ES-I3 (cell line): Measurements from ENCODE around the gene UGT1A6.

Experiments used
- H3K36me3 ChIP-seq: 2 replicates; pipeline ENCODE4 v1.6.1; 2013; ENCODE audit warnings: mild to moderate bottlenecking, low read length, control low read depth, moderate library complexity; ENCODE audit not compliant: insufficient read depth
- H3K4me1 ChIP-seq: 2 replicates; pipeline ENCODE4 v1.6.1; 2013; ENCODE audit warnings: mild to moderate bottlenecking, control low read depth, low read length; ENCODE audit not compliant: insufficient read depth
- H3K9ac ChIP-seq: 2 replicates; pipeline ENCODE4 v1.6.1; 2013; ENCODE audit warnings: low read depth, mild to moderate bottlenecking, low read length, moderate library complexity
- H3K9me3 ChIP-seq: 2 replicates; pipeline ENCODE4 v1.6.1; 2013; ENCODE audit warnings: mild to moderate bottlenecking, low read length, moderate library complexity; ENCODE audit not compliant: control insufficient read depth, insufficient read depth

UGT1A6 gene

GRCh38 chr2:233815861-233816260 is 123.2 kb downstream of the UGT1A6 start:
- Histone ChIP-seq H3K9ac (no peak overlapping the region), H3K4me1 (no peaks in the 10 kb centered on the region), H3K9me3 (no peaks in the 10 kb centered on the region), H3K36me3 (no peaks in the 10 kb centered on the region)

GRCh38 chr2:233816334-233816733 is 123.6 kb downstream of the UGT1A6 start:
- Histone ChIP-seq H3K36me3 (no peaks in the 10 kb centered on the region), H3K4me1 (no peaks in the 10 kb centered on the region), H3K9me3 (no peaks in the 10 kb centered on the region), H3K9ac (no peak overlapping the region)

- Histone ChIP-seq H3K4me1 (no peaks in the 10 kb centered on the region), H3K36me3 (no peaks in the 10 kb centered on the region), H3K9me3 (no peaks in the 10 kb centered on the region), H3K9ac (no peak overlapping the region)
Observed at GRCh38 chr2:233816771-233817170, 124.1 kb downstream of the UGT1A6 start.

DNA sequence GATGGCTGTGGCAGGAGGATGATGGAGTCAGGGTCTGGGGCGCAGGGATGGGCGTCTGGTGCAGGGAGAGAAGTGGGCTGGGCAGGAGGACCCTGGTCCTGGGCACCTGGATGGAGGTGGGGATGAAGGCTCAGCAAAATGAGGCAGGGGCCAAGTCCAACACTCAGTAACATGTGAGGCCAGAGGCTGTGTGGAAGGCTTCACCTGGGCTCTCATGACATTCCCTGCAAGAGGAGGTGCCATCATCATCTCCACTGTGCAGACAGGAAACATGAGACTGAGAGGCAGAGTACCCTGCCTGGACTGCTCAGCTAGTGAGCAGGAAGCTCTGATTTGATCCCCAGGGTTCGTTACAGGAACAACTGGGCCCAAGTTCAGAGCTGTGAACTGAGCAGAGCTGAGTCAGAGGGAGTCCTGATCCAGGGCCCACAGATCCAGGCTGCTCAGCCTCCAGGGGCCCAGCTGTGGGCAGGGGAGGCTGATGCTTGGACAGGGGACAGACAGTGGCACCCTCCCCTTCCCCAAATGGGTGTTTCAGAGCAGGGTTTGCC is 124.7 kb downstream of the UGT1A6 start:
- H3K4me1 ChIP-seq, result no peaks in the 10 kb centered on the region
- H3K36me3 ChIP-seq, result no peaks in the 10 kb centered on the region

DNA sequence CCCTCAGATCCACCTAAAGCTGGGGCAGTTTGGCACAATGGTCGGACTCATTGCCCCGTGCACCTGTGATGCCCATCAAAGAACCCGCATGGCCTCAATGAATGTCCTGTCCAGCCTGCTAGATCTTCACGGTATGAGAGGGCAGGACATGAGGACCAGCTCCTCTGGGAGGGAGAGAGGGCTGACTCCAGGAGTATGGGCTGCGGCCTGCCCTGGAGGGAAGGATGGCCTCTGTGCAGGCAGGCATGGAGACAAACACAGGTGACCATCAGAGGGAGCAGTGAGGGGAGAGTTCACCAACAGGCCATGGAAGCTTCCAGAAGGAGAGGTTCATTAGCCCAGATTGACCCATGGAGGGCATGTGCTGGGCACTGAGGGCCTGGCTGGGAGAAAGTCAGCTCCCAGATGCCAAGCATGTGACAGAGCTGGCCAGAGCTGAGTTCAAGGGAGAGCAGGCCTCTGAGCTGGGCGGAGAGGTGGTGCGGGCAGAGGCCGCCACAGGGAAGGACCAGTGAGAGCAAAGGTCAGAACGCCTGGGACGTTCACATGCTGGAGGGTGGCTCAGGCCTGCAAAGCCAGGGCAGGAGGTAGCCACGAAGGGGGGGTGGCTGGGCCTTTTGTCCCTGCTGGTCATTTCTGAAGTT is 125.4 kb downstream of the UGT1A6 start:
- Histone ChIP-seq H3K4me1 (no peaks in the 10 kb centered on the region), H3K36me3 (no peaks in the 10 kb centered on the region), H3K9ac (no peak overlapping the region), H3K9me3 (no peaks in the 10 kb centered on the region)

More for the DNA sequence above, 124.7 kb downstream of the UGT1A6 start:
- H3K9me3 ChIP-seq, result no peaks in the 10 kb centered on the region
- no peak overlapping the region for H3K9ac ChIP-seq

DNA sequence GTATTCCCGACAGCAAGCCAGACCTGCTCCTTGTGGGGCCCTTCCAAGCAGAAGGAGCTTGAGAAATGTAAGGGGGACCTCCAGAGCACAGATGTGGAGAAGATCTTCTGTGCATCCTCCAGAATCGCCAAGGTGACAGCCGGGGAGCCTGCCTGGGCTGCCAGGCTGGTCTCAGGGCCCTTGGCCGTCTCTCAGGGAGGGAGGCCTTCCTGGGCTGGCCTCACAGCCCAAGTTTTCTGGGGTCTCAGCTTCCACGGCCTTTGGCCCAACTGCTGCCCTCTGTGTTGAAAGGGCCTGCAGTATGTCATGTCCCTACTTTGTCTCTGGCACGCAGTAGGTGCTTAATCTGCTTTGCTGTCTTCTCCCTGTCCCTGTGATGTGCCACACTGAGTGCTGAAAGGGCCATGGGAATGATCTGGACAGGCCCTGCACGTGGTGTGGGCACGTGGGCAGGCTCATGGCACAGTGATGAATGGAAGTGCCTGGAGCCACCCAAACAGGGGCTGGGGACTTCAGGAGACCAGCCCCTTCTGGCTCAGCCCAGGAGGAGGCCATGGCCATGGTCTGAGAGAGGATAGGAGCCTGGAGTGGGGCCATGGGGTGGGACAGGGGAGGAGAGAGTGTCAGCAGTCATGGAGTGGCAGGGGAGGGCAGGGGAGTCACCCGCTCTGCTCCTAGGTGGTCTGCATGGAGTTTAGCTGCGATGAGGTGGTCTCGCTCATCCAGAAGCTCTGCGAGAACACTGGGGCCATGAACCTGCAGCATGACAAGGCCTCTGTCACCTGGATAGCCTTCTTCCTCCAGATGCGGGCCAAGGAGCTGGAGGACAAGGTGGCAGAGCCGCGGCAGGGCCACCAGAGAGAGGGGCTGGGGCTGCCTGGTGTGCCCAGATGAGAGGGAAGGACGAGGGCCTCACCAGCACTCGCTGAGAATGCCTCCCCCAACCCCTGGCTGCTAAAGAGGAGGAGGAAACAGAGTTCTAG is 126.2 kb downstream of the UGT1A6 start:
- Histone ChIP-seq H3K9me3 (no peaks in the 10 kb centered on the region), H3K9ac (no peak overlapping the region), H3K36me3 (no peaks in the 10 kb centered on the region), H3K4me1 (no peaks in the 10 kb centered on the region)

GRCh38 chr2:233819884-233820773 is 127.4 kb downstream of the UGT1A6 start:
- H3K4me1 ChIP-seq, result no peaks in the 10 kb centered on the region
- no peaks in the 10 kb centered on the region for H3K36me3 ChIP-seq
- no peaks in the 10 kb centered on the region for H3K9me3 ChIP-seq
- no peak overlapping the region for H3K9ac ChIP-seq

DNA sequence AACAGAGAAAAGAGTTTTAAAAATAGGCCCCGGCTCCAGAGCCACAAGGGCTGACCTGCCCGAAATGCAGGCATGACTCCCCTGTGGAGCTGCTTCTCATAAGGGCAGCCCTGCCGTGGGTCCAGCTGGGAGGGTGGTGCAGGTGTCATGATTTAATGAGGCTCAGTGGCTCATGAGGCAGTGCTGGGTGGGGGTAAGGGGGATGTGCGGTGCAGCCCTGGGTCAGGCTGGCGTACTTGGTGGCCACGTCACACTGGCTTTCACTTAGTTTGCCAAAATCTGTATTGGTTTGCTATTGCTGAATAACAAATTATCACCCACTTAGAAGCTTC is 128.1 kb downstream of the UGT1A6 start:
- Histone ChIP-seq H3K4me1 (no peaks in the 10 kb centered on the region), H3K36me3 (no peaks in the 10 kb centered on the region), H3K9me3 (no peaks in the 10 kb centered on the region), H3K9ac (no peak overlapping the region)

DNA sequence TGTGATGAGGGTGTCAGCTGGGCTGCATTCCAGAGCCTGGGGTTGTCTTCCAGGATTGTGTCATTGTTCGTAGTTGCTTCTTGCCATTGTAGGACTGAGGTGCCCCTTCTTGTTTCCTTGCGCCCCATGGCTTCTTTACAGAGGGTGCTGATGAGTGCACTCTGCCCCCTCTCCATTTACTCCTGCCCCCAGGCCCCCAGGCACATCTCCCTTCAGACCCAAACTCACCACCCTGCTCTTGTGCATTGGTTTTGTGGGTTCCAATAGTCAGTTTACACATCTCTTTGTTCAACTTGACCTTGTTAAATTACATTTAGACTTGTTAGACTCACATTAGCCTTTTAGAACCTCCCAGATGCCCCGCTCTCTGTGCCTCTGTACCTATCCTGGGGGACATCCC is 128.5 kb downstream of the UGT1A6 start:
- no peaks in the 10 kb centered on the region for H3K36me3 ChIP-seq
- H3K9ac ChIP-seq, result no peak overlapping the region
- H3K9me3 ChIP-seq, result no peaks in the 10 kb centered on the region
- no peaks in the 10 kb centered on the region for H3K4me1 ChIP-seq

- Histone ChIP-seq H3K9ac (no peak overlapping the region), H3K36me3 (no peaks in the 10 kb centered on the region), H3K9me3 (no peaks in the 10 kb centered on the region), H3K4me1 (no peaks in the 10 kb centered on the region)
Observed at GRCh38 chr2:233821709-233822100, 129.0 kb downstream of the UGT1A6 start.

DNA sequence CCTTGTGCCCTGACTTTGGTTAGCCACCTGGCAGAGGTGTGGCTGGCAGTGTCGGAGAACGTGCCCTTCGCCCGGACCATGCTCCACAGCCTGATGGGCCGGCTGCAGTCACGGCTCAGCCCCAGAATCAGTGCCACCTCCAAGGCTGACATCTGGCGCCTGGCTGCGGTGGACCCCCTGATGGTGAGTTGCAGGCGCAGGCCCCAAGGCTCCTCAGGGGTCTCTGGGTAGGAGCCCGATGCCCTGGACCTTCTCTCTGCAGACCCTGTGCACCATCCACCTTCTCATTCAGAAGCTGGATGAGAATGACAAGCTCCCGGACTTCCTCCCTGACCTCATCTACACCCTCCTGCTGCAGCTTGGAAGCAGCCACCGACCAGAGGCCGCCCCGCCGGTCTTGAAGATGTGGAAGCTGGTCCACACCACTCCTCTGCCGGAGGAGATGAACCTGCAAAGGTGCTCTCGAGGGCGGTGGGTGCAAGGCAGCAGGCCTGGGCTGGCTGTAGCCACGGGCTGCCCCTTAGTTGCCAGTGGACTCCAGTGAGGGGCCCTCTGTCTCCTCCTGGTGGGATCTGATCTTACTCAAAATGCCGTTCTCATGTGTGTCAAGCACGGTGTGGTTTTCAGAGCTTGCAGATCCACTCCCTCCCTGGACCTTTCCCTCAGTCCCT is 129.5 kb downstream of the UGT1A6 start:
- Histone ChIP-seq H3K4me1 (no peaks in the 10 kb centered on the region), H3K9ac (no peak overlapping the region), H3K9me3 (no peaks in the 10 kb centered on the region), H3K36me3 (no peaks in the 10 kb centered on the region)
